ENCODE results near the gene IL17D.
"Not testable (repeated sequence)": the region's sequence is repeated elsewhere in the genome, so short reads cannot be mapped to it uniquely, and the experiment has no call there.

The IL17D gene

GRCh38 chr13:20721058-20721453 lies 17.6 kb downstream of the IL17D start:
- no peak for DNase-seq

GRCh38 chr13:20721454-20722357 lies 18.2 kb downstream of the IL17D start:
- DNase-seq = no peak

- no peak for DNase-seq
Observed at GRCh38 chr13:20727856-20728255, 24.4 kb downstream of the IL17D start.

GRCh38 chr13:20728579-20729311 lies 25.2 kb downstream of the IL17D start:
- DNase-seq = no peak

GRCh38 chr13:20729633-20730585 lies 26.4 kb downstream of the IL17D start:
- DNase-seq = no peak

GRCh38 chr13:20738616-20739015 lies 35.1 kb downstream of the IL17D start:
- no peak for DNase-seq

- DNase-seq = no peak
Observed at GRCh38 chr13:20740021-20740420, 36.5 kb downstream of the IL17D start.

GRCh38 chr13:20743830-20744404 lies 40.4 kb downstream of the IL17D start:
- not testable (repeated sequence) for DNase-seq

GRCh38 chr13:20749377-20749776 lies 45.9 kb downstream of the IL17D start:
- no peak for DNase-seq

GRCh38 chr13:20754009-20754408 lies 50.5 kb downstream of the IL17D start:
- DNase-seq = no peak

GRCh38 chr13:20760872-20761271 lies 57.4 kb downstream of the IL17D start:
- no peak for DNase-seq

GRCh38 chr13:20767309-20767943 lies 63.9 kb downstream of the IL17D start:
- DNase-seq = no peak

GRCh38 chr13:20769091-20769490 lies 65.6 kb downstream of the IL17D start:
- no peak for DNase-seq

- DNase-seq = no peak
Observed at GRCh38 chr13:20769834-20770233, 66.3 kb downstream of the IL17D start.
